IPS DF 4.7 (cell line): Measurements from ENCODE around the gene ARF3.

Experiments
- DNase-seq: peaks from one replicate; pipeline ENCODE4 v3.0.0-alpha.2; 2013; ENCODE audit warnings: low spot score; ENCODE audit errors: extremely low read depth

Gene ARF3

DNA sequence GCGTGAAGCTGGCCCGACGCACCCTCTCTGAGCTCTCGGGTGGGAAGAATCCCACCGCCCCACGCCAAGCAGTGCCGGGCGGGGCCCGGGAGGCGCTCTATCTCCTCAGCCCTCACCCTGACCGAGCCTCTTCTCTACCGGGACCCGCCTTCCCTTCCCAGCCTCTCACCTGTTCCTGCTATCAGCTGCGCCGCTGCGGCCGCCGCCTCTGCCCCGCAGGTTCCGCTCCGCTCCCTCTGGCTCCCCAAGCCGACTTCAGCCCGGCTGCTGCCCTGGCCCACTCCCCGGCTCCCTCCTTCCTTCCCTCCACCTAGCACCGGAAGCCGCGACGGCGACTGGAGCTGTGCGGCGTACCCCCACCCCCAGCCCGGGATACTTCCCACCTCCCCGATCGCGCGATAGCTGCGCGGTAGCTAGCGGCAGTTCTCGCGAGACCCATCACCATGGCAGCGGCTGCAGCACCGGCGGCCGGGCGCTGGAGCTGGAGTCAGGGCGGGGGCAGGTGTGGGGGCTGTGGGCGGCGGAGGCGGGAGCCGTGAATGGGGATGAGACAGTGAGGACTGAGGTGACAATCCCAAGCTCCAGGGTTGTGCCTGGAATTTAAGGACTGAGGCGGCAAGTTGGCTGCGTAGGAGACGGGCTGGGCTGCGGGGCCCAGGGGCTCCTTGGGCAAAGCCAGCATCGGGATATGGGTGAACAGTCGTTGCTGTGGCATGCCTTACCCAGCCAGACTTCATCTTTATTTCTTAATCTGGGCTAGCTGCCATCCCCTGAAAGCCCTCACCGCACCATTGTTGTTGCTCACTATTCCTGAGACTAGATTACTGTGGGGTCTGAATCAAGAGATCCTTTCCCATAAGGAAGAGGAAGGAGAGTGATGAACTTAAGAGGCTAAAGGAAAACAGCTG, at the start of gene ARF3:
ARF3 (minus strand) TSS at position 347 of the 908 bp plus-strand sequence. CDS start 16,392 bp downstream, outside the sequence.
- no peak for DNase-seq

DNA sequence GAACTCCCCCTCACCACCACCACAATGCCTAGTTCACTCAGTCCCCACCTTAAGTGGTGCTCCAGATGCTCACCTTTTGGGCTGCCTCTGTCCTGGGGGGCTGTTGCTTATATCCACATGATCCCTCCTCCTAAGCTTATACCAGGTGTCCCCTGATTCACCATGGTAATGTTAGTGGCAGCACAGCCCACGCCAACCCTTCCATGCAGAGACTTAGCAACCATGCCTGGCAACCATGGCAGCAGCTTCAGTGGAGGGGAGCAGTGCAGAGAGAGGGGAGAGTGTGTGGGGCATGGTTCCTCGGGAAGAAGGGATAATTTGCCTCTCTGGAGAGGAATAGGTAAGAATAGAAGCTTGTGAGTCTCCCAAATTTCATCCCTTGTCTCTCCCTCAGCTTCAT, 43.1 kb upstream of the ARF3 start:
- no peak for DNase-seq

DNA sequence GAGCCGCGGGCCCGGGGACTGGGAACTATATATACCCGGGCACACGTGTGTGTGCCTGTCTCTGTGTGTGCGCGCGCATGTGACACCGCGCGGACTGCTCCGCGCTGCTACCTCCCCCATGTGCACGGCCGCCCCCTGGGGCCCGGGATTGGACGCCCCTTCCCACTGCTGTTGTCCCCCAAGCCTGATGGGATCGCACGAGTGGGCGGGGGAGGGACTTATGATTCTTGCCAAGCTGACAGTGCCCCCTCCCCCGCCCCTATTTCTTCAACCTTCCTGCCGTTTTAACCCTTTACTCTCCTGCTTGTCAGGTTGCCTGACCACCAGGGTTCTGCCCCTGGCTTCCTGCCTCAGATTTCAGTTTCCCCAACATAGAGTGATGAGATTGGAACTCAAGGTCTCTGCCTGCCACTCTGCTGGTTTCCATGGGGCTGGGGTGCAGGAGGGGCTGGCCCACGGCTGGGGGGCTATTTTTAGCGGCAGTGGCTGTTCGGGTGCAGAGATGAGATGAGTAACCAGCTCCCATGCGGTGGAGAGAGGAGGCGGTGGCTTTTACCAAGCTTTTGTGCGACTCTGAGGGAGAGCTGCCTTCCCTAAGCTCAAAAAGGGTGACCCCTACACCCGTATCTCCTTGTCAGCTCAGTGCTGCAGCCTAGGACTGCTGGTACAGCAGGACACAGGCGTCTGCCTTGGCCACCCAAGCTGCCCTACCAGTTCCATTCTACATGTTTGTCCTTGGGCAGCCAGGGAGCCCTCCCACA, 42.3 kb upstream of the ARF3 start, which contains the start of gene DDN:
DDN (minus strand) TSS at position 5 of the 761 bp plus-strand sequence. CDS start 88 bp downstream, outside the sequence.
- DNase-seq, result no peak

DNA sequence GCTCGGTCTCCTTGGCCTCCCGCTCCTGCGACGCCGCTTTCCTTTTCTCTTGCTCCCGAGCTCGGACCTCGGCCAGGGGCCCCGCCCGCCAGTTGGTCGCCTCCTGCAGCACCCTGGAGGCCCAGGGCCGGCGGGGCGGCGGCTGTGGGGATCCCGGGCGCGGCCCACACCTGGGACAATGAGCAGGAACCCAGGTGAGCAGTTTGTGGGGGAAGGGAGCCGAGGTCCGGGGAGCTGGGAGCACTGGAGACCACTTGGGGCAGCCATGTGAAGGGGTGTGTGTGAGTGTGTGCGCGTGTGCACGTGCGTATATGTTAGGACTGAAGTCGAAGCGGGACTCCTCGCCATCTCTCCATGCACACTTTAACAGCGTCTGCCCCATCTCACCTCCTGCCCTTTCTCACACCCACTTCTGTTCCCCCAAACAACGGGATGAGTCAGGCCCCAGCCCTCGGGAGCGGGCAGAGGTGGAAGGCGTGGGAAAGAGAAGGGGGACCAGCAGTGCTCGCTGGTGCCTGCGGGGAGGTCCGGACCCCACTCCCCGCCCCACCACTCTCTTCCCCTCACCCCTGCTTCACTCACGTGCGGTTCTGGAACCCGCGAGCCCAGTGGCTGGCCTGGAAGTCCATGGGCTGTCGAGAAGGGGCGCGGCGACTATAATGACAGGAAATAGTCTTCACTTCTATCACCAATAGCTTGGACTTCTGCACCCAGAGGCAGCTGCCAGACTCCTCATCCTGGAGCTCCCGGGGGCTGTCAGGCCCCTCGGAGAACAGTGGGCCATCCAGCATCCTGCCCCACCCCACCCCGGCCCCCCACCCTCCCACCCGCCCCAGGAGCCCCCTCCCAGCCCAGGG, 41.4 kb upstream of the ARF3 start:
- no peak for DNase-seq

DNA sequence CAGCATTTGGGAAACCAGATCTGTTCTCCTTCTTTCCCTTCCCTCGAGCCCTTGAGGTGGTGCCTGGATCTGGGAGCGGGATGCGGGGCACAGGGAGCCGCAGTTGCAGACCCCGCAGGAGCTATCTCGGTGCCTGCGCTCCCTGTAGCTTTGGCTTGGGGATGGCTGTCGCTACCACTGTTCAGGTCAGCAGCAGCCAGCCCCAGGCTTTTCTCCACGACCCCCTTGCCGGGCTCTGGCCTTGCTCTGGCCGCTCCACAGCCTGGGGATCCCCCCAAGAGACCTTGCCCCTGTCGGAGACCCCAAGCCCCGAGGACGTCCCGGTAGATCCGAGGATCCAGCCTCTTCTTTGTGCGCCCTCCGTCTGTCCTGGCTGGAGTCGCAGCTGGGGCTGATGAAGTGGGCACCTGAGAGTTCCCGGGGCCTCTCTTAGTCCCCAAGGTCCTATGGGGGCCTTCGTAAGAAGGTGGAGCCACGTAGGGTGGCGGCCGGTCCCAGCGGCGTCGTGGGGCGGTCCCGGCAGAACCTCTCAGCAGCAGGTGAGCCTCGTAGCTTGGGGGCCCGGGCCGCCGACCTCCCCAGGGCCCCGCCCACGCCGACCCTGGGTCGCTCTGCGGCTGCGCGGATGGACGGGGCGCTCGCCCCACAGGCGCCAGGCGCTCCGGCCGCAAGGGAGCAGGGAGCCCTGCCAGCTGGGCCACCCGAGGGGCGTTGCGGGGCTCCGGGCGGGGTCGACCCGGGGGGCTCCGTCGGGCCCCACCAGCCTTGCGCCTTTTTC, 40.6 kb upstream of the ARF3 start:
- no peak for DNase-seq

DNA sequence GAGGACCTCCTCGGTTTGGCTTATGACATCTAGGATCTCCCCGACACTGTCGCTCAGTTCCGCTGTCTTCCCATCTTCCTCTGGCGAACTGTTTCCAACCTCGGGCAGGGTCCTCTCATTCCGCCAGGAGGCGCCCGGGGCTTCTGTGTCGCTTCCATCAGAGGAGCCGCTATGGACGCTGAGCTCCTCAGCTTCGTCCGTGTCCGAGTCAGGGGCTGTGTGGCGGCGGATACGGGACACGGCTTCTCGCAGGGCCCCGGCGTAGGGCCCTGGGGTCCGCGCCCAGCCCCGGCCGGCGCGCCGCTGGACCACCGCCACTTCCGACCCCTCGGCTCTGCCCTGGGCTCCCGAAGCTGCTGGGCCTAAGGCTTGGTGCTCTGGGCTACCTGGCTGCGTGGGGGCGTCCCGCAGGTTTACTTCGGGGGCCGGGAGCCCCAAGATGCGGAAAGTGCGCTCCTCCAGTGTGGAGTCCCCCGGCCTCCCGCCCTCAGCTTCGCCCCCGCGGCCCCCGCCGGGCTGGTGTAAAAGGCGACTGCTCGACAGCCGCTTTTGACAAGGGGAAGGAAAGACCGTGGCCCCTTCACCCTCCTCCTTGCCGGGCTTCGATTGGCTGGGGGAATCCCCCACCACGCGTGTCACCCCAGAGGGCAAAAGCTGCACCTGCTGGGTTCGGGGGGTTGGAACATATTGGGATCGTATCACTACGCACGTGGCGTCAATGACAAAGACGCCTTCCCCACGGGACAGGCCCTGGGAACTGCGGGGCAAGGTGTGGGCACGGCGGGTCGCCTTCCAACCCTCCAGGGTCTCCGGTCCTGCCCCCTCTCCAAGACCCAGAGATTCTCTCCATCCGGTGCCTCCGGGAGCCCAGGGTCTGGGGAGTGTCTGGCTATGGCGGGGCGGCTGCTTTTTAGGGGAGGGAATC, 39.8 kb upstream of the ARF3 start:
- DNase-seq, result no peak

DNA sequence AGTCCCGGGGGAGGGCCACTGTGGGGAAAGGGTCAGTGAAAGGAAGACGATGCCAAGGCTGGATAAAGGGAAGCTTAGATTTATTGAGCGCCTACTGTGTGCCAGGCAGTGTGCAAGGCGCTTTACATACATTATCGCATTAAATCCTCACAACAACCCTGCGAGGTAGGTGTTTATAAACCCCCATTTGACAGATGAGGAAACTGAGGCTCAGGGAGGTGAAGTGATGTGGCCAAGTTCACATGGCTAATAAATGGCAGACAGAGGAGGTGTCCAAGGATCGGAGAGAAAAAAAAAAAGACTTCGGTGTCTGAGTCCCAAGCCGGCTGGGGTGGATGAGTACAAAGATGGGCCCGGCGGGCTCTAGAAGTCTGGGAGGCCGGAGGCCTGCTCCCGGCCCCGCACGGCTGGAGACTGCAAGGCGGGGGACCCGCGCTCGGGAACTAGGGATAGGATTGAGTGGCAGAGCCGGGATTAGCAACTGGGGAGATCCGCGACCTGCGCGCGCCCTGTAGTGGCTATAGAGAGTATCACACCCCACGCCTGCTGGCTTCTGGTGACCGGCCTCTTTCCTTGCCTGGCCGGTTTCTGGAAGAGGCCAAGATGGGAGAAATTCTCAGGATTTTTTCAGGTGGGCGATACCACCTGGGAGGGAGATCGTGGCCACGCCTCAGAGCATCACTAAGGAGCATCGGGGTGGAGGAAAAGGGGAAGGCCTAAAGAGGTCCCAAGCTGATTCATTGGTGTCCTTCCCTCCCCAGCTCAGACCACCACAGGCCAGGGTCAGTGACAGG, 38.0 kb upstream of the ARF3 start:
- DNase-seq, result no peak

DNA sequence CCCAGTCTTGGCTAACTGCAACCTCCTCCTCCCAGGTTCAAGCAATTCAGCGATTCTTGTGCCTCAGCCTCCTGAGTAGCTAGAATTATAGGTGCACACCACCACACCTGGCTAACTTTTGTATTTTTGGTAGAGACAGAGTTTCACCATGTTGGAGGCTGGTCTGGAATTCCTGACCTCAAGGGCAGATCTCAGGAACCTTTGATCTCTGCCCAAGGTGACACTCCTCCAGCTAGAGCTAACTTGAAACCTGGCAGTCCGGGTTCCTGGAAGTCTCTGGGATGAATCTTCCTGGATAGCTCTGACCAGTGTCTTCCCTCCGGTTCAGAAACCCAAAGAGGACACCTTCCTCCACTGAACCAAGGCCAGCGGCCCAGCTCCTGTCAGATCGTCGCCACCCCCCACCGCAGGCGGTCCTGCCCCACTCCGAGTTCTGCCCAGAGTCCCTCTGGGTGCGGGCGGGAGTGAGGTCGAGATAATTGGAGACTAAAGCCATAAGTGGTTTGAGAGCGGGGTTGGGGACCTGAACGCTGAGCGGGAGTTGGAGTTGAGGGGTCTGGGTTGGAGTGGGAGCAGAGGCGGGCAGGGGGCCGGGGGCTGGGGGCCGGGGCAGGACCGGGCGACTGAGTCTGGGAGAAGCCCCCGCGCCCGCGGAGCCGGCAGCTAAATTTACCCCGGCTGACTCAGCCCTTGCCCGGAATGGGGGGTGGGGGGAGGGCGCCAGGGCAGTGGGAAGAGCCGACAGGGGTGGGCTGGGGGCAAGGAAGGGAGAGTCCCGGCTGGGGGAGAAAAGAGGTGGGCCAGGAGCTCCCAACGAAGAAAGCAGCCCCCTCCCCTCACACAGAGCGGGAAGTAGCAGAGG, 37.2 kb upstream of the ARF3 start:
- no peak for DNase-seq

DNA sequence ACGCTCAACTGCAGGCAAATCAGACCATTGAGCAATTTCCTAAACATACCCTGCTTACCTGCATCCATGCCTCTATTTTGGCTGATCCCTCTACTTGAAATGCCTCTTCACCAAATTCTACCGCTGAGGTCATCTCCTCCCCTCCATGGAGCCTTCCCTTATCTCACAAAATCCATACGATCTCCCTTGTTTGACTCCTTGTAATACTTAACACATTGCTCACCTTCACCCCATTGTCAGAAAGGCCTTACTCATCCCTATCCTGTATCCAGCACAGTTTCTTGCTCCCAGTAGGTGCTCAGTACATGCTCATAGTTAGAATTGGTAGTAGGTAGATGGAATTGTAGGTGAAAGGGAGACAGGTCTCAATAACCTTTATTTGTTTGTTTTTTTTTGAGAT, 36.5 kb upstream of the ARF3 start:
- no peak for DNase-seq

DNA sequence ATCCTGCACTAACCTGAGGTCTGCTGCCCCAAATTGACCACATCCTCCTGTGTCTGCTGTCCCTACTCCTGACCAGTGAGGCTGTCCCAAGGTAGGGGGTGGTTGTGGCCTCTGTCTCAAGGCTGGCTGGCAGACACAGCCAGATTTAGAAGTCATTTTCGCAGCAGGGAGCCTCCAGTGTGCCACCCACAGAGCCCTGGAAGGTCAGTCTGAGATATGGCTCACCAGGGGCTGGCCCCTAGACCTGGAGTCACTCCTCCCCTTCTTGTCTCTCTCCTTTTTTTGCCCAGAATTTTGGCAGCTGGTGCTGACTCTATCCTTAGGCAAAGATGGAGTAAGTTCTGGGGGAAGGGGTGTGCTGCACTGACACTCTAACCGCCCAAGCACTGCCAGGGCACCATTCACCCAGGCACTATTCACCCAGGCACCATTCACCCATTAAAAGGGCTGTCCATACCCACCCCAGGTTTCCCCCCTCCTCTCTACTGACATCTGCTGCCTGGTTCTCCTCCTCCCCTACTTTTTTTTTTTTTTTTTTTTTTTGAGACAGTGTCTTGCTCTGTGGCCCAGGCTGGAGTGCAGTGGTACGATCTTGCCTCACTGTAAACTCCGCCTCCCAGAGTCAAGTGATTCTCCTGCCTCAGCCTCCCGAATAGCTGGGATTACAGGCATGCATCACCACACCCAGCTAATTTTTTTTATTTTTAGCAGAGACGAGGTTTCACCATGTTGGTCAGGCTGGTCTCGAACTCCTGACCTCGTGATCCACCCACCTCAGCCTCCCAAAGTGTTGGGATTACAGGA, 34.2 kb upstream of the ARF3 start:
- no peak for DNase-seq

DNA sequence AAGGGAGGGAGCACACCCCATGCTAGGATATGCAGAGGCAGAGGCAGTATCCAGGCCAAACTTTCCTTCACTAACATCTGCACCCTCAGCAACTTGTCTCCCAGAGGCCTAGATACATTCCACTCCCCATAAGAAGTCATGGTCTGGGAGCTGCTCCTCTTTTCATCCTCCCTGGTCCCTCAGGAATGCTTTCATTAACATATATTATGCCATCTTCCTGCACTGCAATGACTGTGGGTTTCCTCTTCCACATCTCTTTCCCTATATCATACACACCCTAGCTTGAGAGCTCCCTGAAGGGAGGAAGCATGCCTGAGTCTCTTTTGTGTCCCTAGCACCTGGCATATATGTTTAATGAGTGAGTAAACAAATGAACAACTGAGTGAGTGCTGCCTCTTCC, 33.3 kb upstream of the ARF3 start:
- DNase-seq, result no peak

DNA sequence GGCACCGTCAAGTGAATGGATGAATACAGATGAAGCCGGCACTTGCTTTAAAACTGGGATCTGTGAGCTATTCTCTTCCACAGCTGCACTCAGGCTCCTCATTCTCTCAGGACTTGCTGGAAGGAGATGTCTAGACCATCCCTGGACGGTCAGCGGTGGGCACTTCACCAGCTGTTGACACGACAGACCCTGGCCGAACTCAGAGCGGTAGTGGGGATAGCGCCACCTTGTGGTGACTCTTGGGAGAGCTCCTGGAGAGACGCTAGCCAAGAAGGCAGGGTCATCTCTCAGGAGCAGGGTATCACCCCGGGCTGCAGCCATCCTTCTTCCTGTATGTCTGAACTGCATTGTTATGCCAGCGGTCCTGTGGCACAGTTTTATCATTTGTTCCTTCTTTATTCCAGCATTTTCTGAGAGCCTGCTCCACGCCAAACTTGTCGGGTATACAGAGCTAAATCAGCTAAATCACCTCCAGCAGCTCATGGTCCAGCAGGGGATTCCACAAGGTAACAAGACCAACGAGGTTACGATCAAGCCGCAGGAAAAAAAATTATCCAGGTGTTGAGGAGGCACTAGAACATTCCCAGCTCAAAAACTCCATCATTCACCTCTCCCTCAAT, 30.9 kb upstream of the ARF3 start:
- no peak for DNase-seq

DNA sequence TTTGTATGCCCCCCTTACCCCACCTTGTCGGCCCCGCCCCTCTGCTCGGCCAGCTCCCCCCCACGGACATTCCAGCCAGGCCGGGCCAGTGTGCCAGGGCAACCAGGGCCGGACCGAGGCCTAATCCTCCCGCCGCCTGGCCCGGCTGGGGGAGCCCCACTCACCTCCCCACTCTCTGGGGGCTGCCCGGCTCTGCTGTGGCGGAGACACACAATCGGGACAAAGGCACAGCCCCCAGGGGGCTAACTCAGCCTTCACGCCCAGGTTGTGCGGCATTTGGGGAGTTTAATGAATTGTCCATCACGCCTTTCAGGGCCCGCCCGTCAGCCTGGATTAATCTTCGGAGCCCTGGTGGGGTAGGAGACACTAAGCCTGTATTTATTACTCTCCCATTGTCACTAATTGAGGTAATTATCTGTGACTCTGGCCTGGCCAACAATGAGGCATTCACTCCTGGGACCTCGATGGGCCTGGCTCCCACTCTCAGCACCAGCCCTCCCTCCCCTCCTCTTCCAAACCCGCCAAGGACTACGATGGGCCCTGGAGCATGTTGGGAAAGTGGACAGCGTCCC, 29.5 kb upstream of the ARF3 start:
- DNase-seq, result no peak

DNA sequence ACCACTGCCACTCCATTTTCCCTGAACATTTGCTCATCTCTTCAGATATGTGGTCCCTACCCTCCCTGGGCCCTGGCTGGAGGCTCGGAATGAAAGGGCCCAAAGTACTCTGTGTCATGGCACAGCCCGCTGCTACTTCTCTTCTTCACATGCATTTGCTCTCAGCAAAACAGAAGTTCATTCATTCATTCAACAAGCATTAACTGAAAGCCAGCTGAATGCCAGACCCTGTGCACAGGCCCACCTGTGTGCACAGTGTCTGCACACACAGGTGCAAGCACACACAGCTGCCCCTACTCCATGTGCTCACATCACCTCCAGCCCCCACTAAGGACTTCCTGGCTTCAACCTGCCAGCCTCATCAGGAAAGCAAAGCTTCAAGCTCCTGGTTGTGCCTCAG, 28.6 kb upstream of the ARF3 start:
- no peak for DNase-seq

DNA sequence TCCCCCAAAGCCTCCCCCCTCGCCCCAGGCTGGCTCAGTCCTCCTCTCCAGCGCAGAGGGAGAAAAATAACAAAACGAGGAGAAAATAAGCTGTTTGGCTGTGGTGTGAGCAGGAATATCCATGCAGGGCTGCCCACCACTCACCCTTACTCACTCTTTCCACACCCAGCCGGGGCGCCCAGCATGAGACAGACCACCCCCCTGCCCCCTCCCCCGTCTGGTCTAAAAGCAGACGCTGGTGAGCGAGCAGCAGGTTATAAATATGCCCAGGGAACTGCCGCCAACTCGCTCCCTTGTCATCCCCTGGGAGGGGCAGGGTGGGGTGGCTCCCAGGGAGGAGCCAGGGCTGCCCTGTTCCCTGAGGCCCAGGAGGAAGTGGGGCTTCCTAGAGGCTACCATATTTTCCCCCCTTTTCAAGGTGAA, 28.2 kb upstream of the ARF3 start:
- no peak for DNase-seq

DNA sequence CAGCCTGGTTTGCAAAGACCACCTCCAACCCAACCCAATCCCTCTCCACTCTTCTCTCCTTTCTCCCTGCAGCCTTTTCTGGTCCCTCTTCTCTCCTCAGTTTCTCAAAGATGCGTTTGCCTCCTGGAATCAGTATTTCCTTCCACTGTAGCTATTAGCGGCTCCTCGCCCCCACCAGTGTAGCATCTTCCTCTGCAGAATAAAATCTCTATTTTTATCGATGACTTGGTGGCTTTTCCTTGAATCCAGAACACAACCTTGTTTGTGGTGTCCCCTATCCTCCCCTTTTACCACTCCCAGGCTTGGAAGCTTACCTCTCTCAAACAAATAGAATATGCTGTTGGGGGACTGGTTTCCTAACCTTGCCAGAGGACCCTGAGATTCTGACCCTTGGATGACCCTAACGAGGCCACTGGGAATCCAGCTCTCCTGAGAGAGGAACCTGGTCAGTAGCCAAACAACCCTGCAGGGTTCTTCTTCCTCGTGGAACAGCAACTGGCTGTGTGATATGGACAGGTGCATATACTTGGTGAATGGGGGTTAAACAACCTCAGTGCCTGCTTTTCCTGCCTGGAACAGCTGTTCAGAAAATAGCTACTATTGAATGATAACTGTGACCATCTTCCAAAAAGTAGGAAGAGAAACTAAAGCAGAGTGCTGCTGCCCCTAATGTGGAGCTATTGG, 25.3 kb upstream of the ARF3 start:
- no peak for DNase-seq
